ENCODE data around the gene ANKRD33B. TPM values are rescaled to one million over a fixed set of nuclear protein-coding genes. Genes with fewer than 3 reads are reported as not detected.

Gene ANKRD33B
- polyA plus RNA-seq, 1 experiment = 4.8 TPM

GRCh38 chr5:10649666-10650380, 86.0 kb downstream of the ANKRD33B start:
- POLR2A ChIA-PET = no interaction called here
- Histone ChIP-seq H3K27me3 (ENCODE audit: control insufficient read depth, insufficient read depth, low read length) (no peaks in the 10 kb centered on the region), H3K4me3 (ENCODE audit: low read depth, low read length) (no peak overlapping the region)

GRCh38 chr5:10652151-10652550, 88.3 kb downstream of the ANKRD33B start:
- POLR2A ChIA-PET = no interaction called here
- CTCF ChIA-PET = interaction anchor here (1.1 to 1.5 kb wide), 3 partner anchors 24 to 199 kb away, joined by 4 to 7 read pairs (median 4); no protein-coding TSS in a partner anchor
- TF ChIP-seq CTCF (IDR thresholded peaks at IDR 0.05; ENCODE audit: low read depth, low read length) = no peak
- H3K27me3 ChIP-seq (ENCODE audit: control insufficient read depth, insufficient read depth, low read length) = no peaks in the 10 kb centered on the region
- no peak overlapping the region for H3K27ac ChIP-seq (ENCODE audit: low read depth, low read length)
- DNase-seq (ENCODE audit: low read depth, low spot score) = no peak
- no peak overlapping the region for H3K4me3 ChIP-seq (ENCODE audit: low read depth, low read length)
- peaks cover 3% of the 10 kb centered on the region; the same call in 1 of the 2 replicates for H3K9me3 ChIP-seq (ENCODE audit: control insufficient read depth, insufficient read depth, low read length)

More at GRCh38 chr5:10649666-10650380, 86.0 kb downstream of the ANKRD33B start:
- DNase-seq (ENCODE audit: low read depth, low spot score) = no peak
- CTCF ChIA-PET = no interaction called here
- no peak overlapping the region for H3K27ac ChIP-seq (ENCODE audit: low read depth, low read length)
- no peak for TF ChIP-seq CTCF (IDR thresholded peaks at IDR 0.05; ENCODE audit: low read depth, low read length)
- H3K9me3 ChIP-seq (ENCODE audit: control insufficient read depth, insufficient read depth, low read length) = peaks cover 3% of the 10 kb centered on the region; the same call in 1 of the 2 replicates

GRCh38 chr5:10652606-10653005, 88.7 kb downstream of the ANKRD33B start:
- ChIA-PET CTCF (interaction anchor here (1.1 to 1.5 kb wide), 3 partner anchors 25 to 200 kb away, joined by 4 to 7 read pairs (median 4); no protein-coding TSS in a partner anchor), POLR2A (no interaction called here)
- H3K27me3 ChIP-seq (ENCODE audit: control insufficient read depth, insufficient read depth, low read length) = no peaks in the 10 kb centered on the region
- no peak for TF ChIP-seq CTCF (IDR thresholded peaks at IDR 0.05; ENCODE audit: low read depth, low read length)
- peaks cover 3% of the 10 kb centered on the region; the same call in 1 of the 2 replicates for H3K9me3 ChIP-seq (ENCODE audit: control insufficient read depth, insufficient read depth, low read length)
- DNase-seq (ENCODE audit: low read depth, low spot score) = no peak
- H3K27ac ChIP-seq (ENCODE audit: low read depth, low read length) = no peak overlapping the region
- H3K4me3 ChIP-seq (ENCODE audit: low read depth, low read length) = no peak overlapping the region

GRCh38 chr5:10653043-10653442, 89.2 kb downstream of the ANKRD33B start:
- Histone ChIP-seq H3K27me3 (ENCODE audit: control insufficient read depth, insufficient read depth, low read length) (no peaks in the 10 kb centered on the region), H3K4me3 (ENCODE audit: low read depth, low read length) (no peak overlapping the region), H3K27ac (ENCODE audit: low read depth, low read length) (no peak overlapping the region), H3K9me3 (ENCODE audit: control insufficient read depth, insufficient read depth, low read length) (peaks cover 3% of the 10 kb centered on the region; the same call in 1 of the 2 replicates)
- no peak for TF ChIP-seq CTCF (IDR thresholded peaks at IDR 0.05; ENCODE audit: low read depth, low read length)
- ChIA-PET CTCF (interaction anchor here (1.2 to 1.5 kb wide), 2 partner anchors 25 to 200 kb away, joined by 4 to 7 read pairs; no protein-coding TSS in a partner anchor), POLR2A (no interaction called here)
- no peak for DNase-seq (ENCODE audit: low read depth, low spot score)

GRCh38 chr5:10653751-10654400, 90.0 kb downstream of the ANKRD33B start:
- H3K4me3 ChIP-seq (ENCODE audit: low read depth, low read length) = no peak overlapping the region
- no peak for TF ChIP-seq CTCF (IDR thresholded peaks at IDR 0.05; ENCODE audit: low read depth, low read length)
- DNase-seq (ENCODE audit: low read depth, low spot score) = no peak
- H3K27me3 ChIP-seq (ENCODE audit: control insufficient read depth, insufficient read depth, low read length) = no peaks in the 10 kb centered on the region
- ChIA-PET POLR2A (no interaction called here), CTCF (no interaction called here)
- H3K9me3 ChIP-seq (ENCODE audit: control insufficient read depth, insufficient read depth, low read length) = peaks cover 3% of the 10 kb centered on the region; the same call in 1 of the 2 replicates
- H3K27ac ChIP-seq (ENCODE audit: low read depth, low read length) = no peak overlapping the region

Measured in AG04450 (cell line).